ENCODE measurements around the gene MAPK7. TPM values are rescaled to one million over a fixed set of nuclear protein-coding genes. Genes with fewer than 3 reads are reported as not detected.
A peak's percentile ranks its signal among the peaks of the same experiment; 100 is the strongest.

Gene MAPK7
- total RNA-seq, 1 donor from 2014 or later: 5.2 TPM

GRCh38 chr17:19362277-19363113 is 15.8 kb upstream of the MAPK7 start, which contains the start of gene B9D1:
TSS of gene B9D1 (minus strand) at chr17:19362723. CDS start at chr17:19362569, 154 bp downstream.
- peak; percentile 94 for DNase-seq (ENCODE audit: low read depth)

GRCh38 chr17:19363114-19363438 is 15.2 kb upstream of the MAPK7 start:
- no peak for DNase-seq (ENCODE audit: low read depth)

- no peak for DNase-seq (ENCODE audit: low read depth)
Observed at GRCh38 chr17:19363460-19364035, 14.8 kb upstream of the MAPK7 start.

GRCh38 chr17:19364699-19365498 is 13.4 kb upstream of the MAPK7 start:
- no peak for DNase-seq (ENCODE audit: low read depth)

- DNase-seq (ENCODE audit: low read depth): no peak
Observed at GRCh38 chr17:19365499-19365817, 12.8 kb upstream of the MAPK7 start.

- DNase-seq (ENCODE audit: low read depth): no peak
Observed at GRCh38 chr17:19365833-19366636, 12.3 kb upstream of the MAPK7 start.

GRCh38 chr17:19366637-19366972 is 11.7 kb upstream of the MAPK7 start:
- DNase-seq (ENCODE audit: low read depth): no peak

GRCh38 chr17:19368229-19368628 is 10.1 kb upstream of the MAPK7 start:
- no peak for DNase-seq (ENCODE audit: low read depth)

GRCh38 chr17:19369107-19369778 is 9.1 kb upstream of the MAPK7 start:
- DNase-seq (ENCODE audit: low read depth): no peak

- DNase-seq (ENCODE audit: low read depth): no peak
Observed at GRCh38 chr17:19369846-19370492, 8.3 kb upstream of the MAPK7 start.

- DNase-seq (ENCODE audit: low read depth): peak; percentile 98
Observed at GRCh38 chr17:19370493-19370960, 7.8 kb upstream of the MAPK7 start.

- peak; percentile 86 for DNase-seq (ENCODE audit: low read depth)
Observed at GRCh38 chr17:19371259-19372010, 6.9 kb upstream of the MAPK7 start.

- DNase-seq (ENCODE audit: low read depth): no peak
Observed at GRCh38 chr17:19372011-19372370, 6.3 kb upstream of the MAPK7 start.

GRCh38 chr17:19372439-19372838 is 5.9 kb upstream of the MAPK7 start:
- DNase-seq (ENCODE audit: low read depth): no peak

GRCh38 chr17:19372866-19373504 is 5.3 kb upstream of the MAPK7 start:
- no peak for DNase-seq (ENCODE audit: low read depth)

GRCh38 chr17:19374136-19374535 is 4.2 kb upstream of the MAPK7 start:
- no peak for DNase-seq (ENCODE audit: low read depth)

GRCh38 chr17:19375732-19376131 is 2.6 kb upstream of the MAPK7 start:
- DNase-seq (ENCODE audit: low read depth): no peak

GRCh38 chr17:19376811-19377210 is 1.5 kb upstream of the MAPK7 start:
- no peak for DNase-seq (ENCODE audit: low read depth)

Data from myocyte (in vitro differentiated cells).